Fibroblast of mammary gland (primary cell): ENCODE results near the gene KCNIP3.
"Not testable (repeated sequence)": the region's sequence is repeated elsewhere in the genome, so short reads cannot be mapped to it uniquely, and the experiment has no call there.

Experiments used
- DNase-seq: peaks from one replicate; pipeline ENCODE4 v3.0.0-alpha.2; 2010; ENCODE audit warnings: low read depth
- H3K4me3 ChIP-seq: 2 replicates; pipeline ENCODE4 v1.5.1; 2011; ENCODE audit warnings: low read depth, mild to moderate bottlenecking, low read length, moderate library complexity; ENCODE audit not compliant: control insufficient read depth
- TF ChIP-seq, protein P1 (sequence below): conservative IDR thresholded peaks from 2 replicates; pipeline ENCODE4 v1.5.1; 2011; ENCODE audit warnings: low read depth, low read length, inconsistent platforms; ENCODE audit not compliant: control insufficient read depth, insufficient read depth

Gene KCNIP3

DNA sequence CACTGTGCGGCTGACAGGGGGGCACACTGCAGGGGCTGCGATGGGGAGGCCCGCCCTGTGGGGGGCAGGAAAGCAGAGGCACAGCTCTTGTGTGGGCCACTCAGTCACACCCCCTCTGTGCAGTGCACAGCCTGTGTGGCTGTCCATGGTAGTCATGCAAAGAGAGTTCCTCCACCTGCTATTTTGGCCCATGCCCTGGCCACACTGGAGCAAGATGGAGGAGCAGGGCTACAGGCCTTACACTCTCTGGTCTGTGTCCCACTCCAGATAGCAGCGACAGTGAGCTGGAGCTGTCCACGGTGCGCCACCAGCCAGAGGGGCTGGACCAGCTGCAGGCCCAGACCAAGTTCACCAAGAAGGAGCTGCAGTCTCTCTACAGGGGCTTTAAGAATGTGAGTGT, 76.9 kb downstream of the KCNIP3 start:
- TF ChIP-seq, protein P1, sequence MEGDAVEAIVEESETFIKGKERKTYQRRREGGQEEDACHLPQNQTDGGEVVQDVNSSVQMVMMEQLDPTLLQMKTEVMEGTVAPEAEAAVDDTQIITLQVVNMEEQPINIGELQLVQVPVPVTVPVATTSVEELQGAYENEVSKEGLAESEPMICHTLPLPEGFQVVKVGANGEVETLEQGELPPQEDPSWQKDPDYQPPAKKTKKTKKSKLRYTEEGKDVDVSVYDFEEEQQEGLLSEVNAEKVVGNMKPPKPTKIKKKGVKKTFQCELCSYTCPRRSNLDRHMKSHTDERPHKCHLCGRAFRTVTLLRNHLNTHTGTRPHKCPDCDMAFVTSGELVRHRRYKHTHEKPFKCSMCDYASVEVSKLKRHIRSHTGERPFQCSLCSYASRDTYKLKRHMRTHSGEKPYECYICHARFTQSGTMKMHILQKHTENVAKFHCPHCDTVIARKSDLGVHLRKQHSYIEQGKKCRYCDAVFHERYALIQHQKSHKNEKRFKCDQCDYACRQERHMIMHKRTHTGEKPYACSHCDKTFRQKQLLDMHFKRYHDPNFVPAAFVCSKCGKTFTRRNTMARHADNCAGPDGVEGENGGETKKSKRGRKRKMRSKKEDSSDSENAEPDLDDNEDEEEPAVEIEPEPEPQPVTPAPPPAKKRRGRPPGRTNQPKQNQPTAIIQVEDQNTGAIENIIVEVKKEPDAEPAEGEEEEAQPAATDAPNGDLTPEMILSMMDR = no peak
- DNase-seq = no peak
- H3K4me3 ChIP-seq = no peak overlapping the region

DNA sequence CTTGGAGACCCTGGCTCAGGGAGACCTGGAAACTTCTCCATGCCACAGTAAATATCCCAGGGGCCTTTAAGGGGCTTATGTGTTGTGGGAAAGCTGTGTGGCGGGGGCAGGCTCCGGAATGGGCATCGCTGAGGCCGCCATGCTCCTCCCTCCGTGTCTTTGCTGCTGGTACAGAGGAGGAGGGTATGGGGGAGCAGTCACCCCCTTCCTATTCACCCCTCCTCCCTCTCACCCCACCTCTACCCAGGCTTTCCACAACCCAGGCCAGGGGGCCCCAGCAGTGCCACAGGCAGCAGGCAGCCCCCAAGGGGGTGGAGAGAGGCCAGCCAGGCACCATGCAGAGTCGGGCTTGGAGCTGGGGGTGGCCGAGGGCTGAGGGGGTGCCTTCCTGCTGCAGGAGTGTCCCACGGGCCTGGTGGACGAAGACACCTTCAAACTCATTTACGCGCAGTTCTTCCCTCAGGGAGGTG, 77.3 kb downstream of the KCNIP3 start:
- no peak for DNase-seq
- TF ChIP-seq, protein P1 = no peak
- H3K4me3 ChIP-seq = no peak overlapping the region

DNA sequence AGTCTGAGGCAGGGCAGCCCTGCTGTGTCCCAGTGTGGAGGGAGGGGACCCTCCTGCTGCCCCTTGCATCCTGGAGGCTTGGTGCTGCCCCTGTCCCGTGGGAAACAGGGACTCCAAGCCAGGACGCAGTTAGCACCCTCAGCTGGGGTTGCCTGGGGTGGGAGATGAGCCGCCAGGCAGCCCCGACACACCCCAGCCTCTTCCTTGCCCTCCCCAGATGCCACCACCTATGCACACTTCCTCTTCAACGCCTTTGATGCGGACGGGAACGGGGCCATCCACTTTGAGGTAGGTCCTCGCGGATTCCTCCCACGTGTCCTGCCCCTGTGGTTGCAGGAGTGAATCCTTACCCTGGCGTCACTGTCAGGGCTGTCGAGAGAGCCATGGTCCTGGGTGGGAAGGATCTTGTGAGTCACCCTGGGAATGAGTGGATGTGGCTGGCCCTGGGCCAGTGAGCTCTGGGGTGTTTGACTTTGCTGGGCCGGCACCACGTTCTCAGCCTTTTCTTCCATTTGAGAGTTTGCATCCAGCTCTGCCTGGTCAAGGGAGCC, 77.8 kb downstream of the KCNIP3 start:
- TF ChIP-seq, protein P1 = no peak
- no peak overlapping the region for H3K4me3 ChIP-seq
- peak; percentile 36 for DNase-seq

DNA sequence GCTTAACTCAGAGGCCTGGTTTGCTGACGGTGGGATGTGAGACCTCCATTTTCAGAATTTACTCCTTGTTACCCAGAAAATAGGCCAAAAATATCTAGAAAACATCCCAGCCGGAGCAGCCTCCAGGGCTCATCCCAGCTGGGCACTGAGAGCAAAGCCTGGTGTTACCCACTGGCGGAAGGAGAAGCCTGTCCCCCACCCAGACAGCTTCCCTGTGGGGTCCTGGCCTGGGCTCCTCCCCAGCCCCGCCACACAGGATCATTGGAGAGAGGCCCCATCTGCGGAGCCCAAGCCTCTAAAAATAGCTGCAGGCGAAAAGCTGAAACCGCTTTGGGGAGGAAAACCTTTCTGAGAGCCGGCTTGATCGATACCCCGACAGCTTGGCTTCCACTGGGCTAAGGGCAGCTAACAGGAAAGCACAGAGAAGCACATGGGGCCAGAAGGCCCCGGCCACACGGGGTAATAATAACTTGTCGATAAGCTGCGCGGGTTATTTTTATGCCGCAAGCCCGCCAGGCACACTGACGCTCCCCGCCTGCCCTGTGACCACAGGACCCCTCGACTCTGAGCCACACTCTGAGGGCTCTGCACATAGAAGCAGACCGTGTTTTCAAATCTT, 78.5 kb downstream of the KCNIP3 start:
- TF ChIP-seq, protein P1 = no peak
- no peak for DNase-seq
- H3K4me3 ChIP-seq = no peak overlapping the region

DNA sequence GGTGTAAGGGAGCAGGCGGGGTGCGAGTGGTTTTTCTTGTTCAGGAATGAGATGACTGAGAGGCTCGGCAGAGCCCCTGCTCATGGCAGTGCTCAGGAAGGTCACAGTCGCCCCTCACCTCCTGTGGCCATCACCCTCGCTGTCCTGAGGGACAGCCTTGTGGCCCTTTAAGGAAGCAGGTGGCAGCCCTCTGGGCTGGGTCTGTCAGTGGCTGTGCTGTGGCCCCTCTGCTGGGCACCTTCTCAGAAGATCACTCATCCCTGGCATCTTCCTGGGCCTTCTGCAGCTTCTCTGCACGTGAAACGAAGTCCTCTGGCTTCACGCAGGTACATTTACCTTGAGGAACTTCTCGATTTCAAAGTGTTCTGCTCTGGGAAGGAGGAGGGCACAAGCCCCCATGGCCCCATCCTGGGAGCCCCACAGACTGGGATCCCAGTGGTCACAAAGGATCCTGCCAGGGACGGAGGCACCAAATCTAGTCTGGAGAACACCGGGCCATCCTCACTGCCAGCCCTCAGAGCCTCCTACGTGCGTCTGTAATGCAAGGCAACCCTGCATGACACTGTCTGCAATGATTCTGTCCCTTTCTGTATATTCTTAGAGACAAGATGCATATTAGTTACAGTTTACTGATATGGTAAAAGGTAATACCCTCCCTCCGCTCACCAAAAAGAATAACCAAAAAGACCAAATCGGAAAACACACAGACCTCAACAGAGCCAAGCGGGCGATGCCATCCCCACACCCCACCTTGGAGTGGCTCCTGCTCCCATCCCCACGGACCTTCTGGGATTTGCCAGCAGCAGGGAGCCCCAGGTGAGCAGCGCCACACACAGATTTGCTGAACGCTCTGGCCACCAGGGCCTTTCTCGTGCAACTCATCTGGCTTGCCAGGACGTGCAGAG, 79.4 kb downstream of the KCNIP3 start:
- no peak for DNase-seq
- no peak overlapping the region for H3K4me3 ChIP-seq
- TF ChIP-seq, protein P1 = no peak

DNA sequence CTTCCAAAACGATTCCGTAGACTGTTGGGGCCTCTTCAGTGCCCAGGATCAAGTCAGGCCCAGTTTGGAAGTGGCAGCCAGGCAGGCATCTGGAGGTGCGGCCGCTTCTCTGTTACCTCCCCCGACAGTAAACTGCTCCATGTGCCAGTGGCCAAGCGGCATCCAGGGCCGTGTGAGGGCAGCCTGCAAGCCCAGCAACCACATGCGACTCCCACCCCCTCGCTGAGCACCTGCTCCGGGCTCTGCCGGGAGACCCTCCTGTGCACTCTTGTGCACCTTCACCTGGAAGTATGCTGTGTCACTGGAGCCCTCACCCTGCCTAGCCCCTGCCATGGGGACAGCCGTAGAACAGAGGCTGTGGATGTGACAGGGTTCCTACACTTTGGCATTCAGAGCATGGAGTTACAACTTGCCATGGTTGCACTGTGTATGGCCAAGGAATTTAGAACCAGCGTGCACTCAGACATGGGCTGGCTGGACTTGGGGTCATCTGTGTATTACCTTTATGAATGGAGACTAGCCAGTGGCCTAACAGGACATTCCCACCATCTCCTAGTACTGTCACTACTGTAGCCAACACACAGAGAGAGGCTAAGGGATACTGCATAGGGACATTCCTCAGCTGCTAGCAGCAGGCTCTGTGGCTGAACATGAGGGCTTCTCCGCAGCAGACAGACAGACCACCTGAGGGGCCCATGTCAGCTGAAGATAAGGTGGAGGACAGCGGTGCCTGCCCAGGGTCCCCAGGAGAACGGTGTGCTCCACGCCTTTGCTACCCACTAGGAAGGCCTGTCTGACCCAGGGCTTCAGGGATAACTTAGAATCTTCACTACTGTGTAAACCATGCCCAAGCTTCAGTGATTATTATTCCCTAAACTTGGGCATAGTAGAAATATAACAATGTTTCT, 80.3 kb downstream of the KCNIP3 start:
- no peak for DNase-seq
- H3K4me3 ChIP-seq = no peak overlapping the region
- TF ChIP-seq, protein P1 = no peak

DNA sequence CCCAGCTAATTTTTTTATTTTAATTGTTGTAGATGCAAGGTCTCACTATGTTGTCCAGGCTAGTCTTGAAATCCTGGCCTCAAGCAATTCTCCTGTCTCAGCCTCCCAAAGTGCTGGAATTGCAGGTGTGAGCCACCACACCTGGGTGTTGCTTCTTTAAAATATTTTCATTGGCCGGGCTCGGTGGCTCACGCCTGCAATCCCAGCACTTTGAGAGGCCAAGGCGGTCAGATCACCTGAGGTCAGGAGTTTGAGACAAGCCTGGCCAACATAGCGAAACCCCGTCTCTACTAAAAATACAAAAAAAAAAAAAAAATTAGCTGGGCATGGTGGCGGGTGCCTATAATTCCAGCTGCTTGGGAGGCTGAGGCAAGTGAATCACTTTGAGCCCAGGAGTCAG, 81.1 kb downstream of the KCNIP3 start:
- H3K4me3 ChIP-seq, DNase-seq: not testable (repeated sequence)
